IPS-15b (cell line): ENCODE data around the gene CNN1.

Experiments
- H3K27me3 ChIP-seq: one replicate; pipeline ENCODE4 v1.6.1; 2013; ENCODE audit warnings: low read length; ENCODE audit not compliant: control insufficient read depth, insufficient read depth
- H3K36me3 ChIP-seq: one replicate; pipeline ENCODE4 v1.6.1; 2013; ENCODE audit warnings: low read length; ENCODE audit not compliant: control insufficient read depth, insufficient read depth
- H3K4me1 ChIP-seq: one replicate; pipeline ENCODE4 v1.6.1; 2013; ENCODE audit warnings: mild to moderate bottlenecking, low read length; ENCODE audit not compliant: control insufficient read depth, insufficient read depth
- H3K4me3 ChIP-seq: one replicate; pipeline ENCODE4 v1.5.1; 2013; ENCODE audit warnings: low read depth, low read length
- H3K9ac ChIP-seq: one replicate; pipeline ENCODE4 v1.6.1; 2013; ENCODE audit warnings: low read depth, mild to moderate bottlenecking, low read length
- H3K9me3 ChIP-seq: one replicate; pipeline ENCODE4 v1.6.1; 2013; ENCODE audit warnings: mild to moderate bottlenecking, low read length; ENCODE audit not compliant: control insufficient read depth, insufficient read depth

Gene CNN1

DNA sequence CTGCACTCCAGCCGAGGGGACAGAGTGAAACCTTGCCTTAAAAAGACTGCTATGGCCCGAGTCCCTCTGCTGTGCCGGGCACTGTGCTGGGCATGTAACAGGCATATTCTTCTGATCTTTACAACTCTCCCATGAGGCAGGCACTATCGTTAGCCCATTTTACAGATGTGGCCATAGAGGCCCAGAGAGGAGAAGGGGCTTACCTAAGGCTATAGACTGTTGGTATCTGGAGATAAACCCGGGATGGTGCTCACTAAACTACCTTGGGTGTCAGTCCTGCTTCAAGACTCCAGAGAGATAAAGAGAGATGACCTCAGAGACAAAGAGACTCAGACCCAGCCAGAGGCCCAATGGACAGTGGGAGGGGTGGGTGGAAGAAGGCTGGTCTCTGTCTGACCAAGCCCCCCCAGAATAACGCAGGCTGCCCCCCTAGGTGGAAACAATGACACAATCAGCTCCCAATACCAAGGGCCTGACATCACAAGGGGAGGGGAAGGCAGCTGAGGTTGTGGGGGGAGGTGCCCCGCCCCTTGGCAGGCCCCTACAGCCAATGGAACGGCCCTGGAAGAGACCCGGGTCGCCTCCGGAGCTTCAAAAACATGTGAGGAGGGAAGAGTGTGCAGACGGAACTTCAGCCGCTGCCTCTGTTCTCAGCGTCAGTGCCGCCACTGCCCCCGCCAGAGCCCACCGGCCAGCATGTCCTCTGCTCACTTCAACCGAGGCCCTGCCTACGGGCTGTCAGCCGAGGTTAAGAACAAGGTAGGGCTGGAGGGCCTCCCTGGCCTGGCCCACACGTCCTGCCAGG is at the start of gene CNN1:
TSS of gene CNN1 (plus strand) at position 620 of the 805 bp plus-strand sequence. CDS start at position 697, 77 bp downstream.
- Histone ChIP-seq H3K27me3 (no peaks in the 10 kb centered on the region), H3K9me3 (no peaks in the 10 kb centered on the region), H3K9ac (peak within 1 kb of the TSS; percentile 73), H3K4me3 (peak within 1 kb of the TSS; percentile 68), H3K4me1 (peaks cover 6% of the 10 kb centered on the region), H3K36me3 (no peaks in the 10 kb centered on the region)

DNA sequence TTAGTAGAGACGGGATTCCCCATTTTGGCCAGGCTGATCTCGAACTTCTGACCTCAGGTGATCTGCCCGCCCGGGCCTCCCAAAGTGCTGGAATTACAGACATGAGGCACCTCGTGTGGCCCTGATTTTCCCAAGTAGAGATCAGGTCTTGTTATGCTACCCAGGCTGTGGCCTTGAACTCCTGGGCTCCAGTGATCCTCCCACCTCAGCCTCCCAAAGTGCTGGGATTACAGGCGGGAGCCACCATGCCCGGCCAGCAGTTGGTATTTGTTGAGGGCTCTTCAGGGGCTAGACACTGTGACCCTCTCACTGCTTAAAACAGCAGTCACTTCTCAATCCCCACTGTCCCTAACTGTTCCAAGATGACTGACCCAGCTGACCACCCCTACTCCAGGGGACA is 49.3 kb upstream of the CNN1 start:
- H3K4me1 ChIP-seq: no peaks in the 10 kb centered on the region
- H3K4me3 ChIP-seq: no peak overlapping the region
- no peak overlapping the region for H3K9ac ChIP-seq
- peaks cover 6% of the 10 kb centered on the region for H3K36me3 ChIP-seq
- H3K9me3 ChIP-seq: no peaks in the 10 kb centered on the region
- no peaks in the 10 kb centered on the region for H3K27me3 ChIP-seq

GRCh38 chr19:11494634-11495285 is 43.9 kb upstream of the CNN1 start:
- Histone ChIP-seq H3K9me3 (no peaks in the 10 kb centered on the region), H3K27me3 (no peaks in the 10 kb centered on the region), H3K36me3 (peaks cover 9% of the 10 kb centered on the region), H3K4me1 (no peaks in the 10 kb centered on the region), H3K4me3 (no peak overlapping the region), H3K9ac (no peak overlapping the region)

GRCh38 chr19:11495481-11495880 is 43.2 kb upstream of the CNN1 start:
- Histone ChIP-seq H3K27me3 (no peaks in the 10 kb centered on the region), H3K9me3 (no peaks in the 10 kb centered on the region), H3K36me3 (peaks cover 9% of the 10 kb centered on the region), H3K4me1 (no peaks in the 10 kb centered on the region), H3K4me3 (no peak overlapping the region), H3K9ac (no peak overlapping the region)

GRCh38 chr19:11495885-11496284 is 42.8 kb upstream of the CNN1 start:
- Histone ChIP-seq H3K9me3 (no peaks in the 10 kb centered on the region), H3K4me3 (no peak overlapping the region), H3K9ac (no peak overlapping the region), H3K36me3 (peaks cover 9% of the 10 kb centered on the region), H3K4me1 (no peaks in the 10 kb centered on the region), H3K27me3 (no peaks in the 10 kb centered on the region)

DNA sequence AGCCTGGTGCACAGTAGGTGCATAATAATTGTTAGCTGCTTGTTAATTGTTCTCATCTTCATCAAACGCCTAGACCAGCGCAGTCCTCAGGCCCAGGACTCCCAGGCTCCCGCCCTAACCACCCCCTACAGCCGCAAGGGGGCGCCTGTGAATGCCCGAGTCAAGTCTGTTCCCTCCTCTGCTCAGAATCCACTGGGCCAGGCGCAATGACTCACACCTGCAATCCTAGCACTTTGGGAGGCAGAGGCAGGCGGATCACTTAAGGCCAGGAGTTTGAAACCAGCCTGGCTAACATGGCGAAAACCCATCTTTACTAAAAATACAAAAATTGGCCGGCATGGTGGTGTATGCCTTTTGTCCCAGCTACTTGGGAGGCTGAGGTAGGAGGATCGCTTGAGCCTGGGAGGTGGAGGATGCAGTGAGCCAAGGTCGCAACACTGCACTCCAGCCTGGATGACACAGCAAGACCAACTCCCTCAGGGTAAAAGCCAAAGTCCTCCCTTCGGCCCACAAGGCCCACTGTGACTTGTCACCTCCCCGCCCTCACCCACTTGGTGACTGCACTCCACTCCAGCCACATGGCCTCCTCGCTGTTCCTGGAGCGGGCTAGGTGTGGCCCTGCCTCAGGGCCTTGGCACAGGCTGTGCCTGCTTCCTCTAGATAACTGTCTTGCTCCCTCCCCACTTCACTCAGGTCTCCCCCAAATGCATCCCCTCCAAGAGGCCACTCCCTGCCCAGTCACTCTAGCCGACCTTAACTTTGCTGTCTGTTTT is 42.1 kb upstream of the CNN1 start:
- H3K9me3 ChIP-seq: no peaks in the 10 kb centered on the region
- no peaks in the 10 kb centered on the region for H3K27me3 ChIP-seq
- no peak overlapping the region for H3K4me3 ChIP-seq
- H3K36me3 ChIP-seq: peaks cover 9% of the 10 kb centered on the region
- no peak overlapping the region for H3K9ac ChIP-seq
- H3K4me1 ChIP-seq: no peaks in the 10 kb centered on the region

- no peaks in the 10 kb centered on the region for H3K4me1 ChIP-seq
- H3K9me3 ChIP-seq: no peaks in the 10 kb centered on the region
- no peak overlapping the region for H3K9ac ChIP-seq
- no peaks in the 10 kb centered on the region for H3K27me3 ChIP-seq
- peaks cover 3% of the 10 kb centered on the region for H3K36me3 ChIP-seq
- H3K4me3 ChIP-seq: no peak overlapping the region
Observed at GRCh38 chr19:11499220-11499726, 39.4 kb upstream of the CNN1 start.

GRCh38 chr19:11499890-11500420 is 38.7 kb upstream of the CNN1 start:
- H3K4me3 ChIP-seq: no peak overlapping the region
- H3K4me1 ChIP-seq: no peaks in the 10 kb centered on the region
- H3K36me3 ChIP-seq: peaks cover 3% of the 10 kb centered on the region
- H3K27me3 ChIP-seq: no peaks in the 10 kb centered on the region
- H3K9ac ChIP-seq: no peak overlapping the region
- H3K9me3 ChIP-seq: no peaks in the 10 kb centered on the region

DNA sequence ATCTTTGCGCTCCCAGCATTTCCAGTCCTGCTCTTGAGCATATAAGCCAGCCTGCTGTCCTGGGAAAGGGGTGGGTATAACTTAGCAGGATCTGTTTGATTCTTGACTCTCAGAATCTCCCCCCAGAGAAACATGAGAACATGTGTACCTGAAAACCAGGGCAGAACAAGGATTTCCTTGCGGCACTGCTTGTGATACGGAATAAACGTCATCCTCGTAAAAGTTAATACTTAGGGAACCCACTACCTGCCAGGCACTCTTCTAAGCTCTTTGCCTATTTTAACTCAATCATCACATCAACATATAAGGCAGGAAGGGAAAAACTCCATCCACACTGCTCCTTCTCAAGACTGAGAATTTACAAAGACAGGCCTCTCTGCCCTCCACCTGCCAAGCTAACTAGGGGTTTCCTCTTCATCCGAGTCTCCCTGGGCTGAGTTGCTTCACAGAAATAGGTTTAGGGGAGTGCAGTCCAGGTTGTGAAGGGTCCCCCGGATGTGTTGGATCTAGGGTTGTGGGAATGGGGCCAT is 34.1 kb upstream of the CNN1 start:
- H3K36me3 ChIP-seq: peaks cover 3% of the 10 kb centered on the region
- H3K4me1 ChIP-seq: no peaks in the 10 kb centered on the region
- peak overlapping the region; percentile 74 for H3K4me3 ChIP-seq
- no peaks in the 10 kb centered on the region for H3K27me3 ChIP-seq
- H3K9me3 ChIP-seq: no peaks in the 10 kb centered on the region
- H3K9ac ChIP-seq: peak overlapping the region; percentile 26

- H3K9me3 ChIP-seq: no peaks in the 10 kb centered on the region
- H3K4me3 ChIP-seq: peak overlapping the region; percentile 74
- H3K27me3 ChIP-seq: no peaks in the 10 kb centered on the region
- peak overlapping the region; percentile 65 for H3K9ac ChIP-seq
- no peaks in the 10 kb centered on the region for H3K4me1 ChIP-seq
- H3K36me3 ChIP-seq: peaks cover 3% of the 10 kb centered on the region
Observed at GRCh38 chr19:11505032-11505503, 33.6 kb upstream of the CNN1 start.

GRCh38 chr19:11505504-11506100 is 33.0 kb upstream of the CNN1 start, which contains the start of gene ZNF653:
ZNF653 (minus strand) TSS chr19:11505839; CDS start chr19:11505786, 53 bp downstream.
- Histone ChIP-seq H3K9me3 (no peaks in the 10 kb centered on the region), H3K9ac (peak within 1 kb of the TSS; percentile 79), H3K36me3 (peaks cover 3% of the 10 kb centered on the region), H3K4me1 (no peaks in the 10 kb centered on the region), H3K4me3 (peak within 1 kb of the TSS; percentile 74), H3K27me3 (no peaks in the 10 kb centered on the region)
